HG02885 (cell line): ENCODE data around the gene FGD5.
A peak's percentile ranks its signal among the peaks of the same experiment; 100 is the strongest.

Source experiments
- ATAC-seq: cut with Tn5 transposase; IDR thresholded peaks from one replicate; pipeline ENCODE4 v1.9.1; 2021; ENCODE audit warnings: mild to moderate bottlenecking; ENCODE audit not compliant: unreplicated experiment, poor library complexity

Gene FGD5

GRCh38 chr3:14950274-14950673 lies 131.5 kb downstream of the FGD5 start:
- ATAC-seq = no peak

- no peak for ATAC-seq
Measured at GRCh38 chr3:14957153-14957552, 138.4 kb downstream of the FGD5 start.

DNA sequence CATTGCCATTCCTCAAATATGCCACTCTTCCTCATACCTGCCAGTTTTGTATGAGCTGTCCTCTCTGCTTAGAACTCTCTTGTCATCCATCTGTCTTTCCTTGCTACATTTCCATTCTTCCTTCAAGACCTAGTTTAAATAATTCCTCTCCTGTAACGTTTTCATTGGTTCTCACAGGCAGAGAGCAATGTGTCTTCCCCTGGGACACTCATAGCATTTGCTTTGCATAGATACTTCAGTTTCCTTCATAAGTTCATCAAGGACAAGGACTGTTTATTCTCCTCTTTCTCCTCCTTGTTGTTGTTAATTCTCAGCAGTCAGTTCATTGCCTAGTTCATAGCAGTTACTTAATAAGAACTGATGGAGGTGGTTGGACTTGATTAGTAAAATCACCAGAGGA lies 139.2 kb downstream of the FGD5 start:
- ATAC-seq = peak; percentile 38

GRCh38 chr3:14959359-14959943 lies 140.7 kb downstream of the FGD5 start:
- ATAC-seq = no peak

GRCh38 chr3:14962762-14963161 lies 144.0 kb downstream of the FGD5 start:
- ATAC-seq = no peak

DNA sequence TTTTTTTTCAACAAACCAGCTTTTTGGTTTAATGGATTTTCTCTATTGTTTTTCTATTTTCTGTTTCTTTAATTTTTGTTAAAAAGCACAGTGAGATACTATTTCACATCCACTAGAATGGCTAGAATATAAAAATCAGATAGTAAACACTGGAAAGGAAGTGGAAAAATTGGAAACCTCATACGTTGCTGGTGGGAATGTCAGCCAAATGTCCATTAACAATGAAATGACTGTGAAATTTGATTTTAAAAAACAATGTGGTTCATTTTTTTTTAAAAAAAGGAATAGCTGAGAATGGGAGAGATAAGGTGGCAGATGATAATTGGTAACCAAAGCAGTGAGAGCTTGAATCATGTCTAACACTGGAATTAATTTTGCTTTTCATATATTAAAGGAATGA lies 148.5 kb downstream of the FGD5 start:
- ATAC-seq = no peak

GRCh38 chr3:14969671-14970070 lies 150.9 kb downstream of the FGD5 start:
- no peak for ATAC-seq

- no peak for ATAC-seq
Measured at GRCh38 chr3:14976317-14976716, 157.6 kb downstream of the FGD5 start.

- peak; percentile 69 for ATAC-seq
Measured at GRCh38 chr3:14980689-14981088, 161.9 kb downstream of the FGD5 start.
